Effector memory CD4-positive, alpha-beta T cell (primary cell): ENCODE data around the gene MEIG1.

Experiments
- DNase-seq, 3 donors: peaks; one replicate each; pipeline ENCODE4 v3.0.0-alpha.2; 2020
- H3K27ac ChIP-seq: 2 replicates; pipeline ENCODE4 v1.7.0; 2013; ENCODE audit warnings: mild to moderate bottlenecking, low read length, moderate library complexity; ENCODE audit not compliant: insufficient read depth, poor library complexity, severe bottlenecking
- H3K27me3 ChIP-seq: replicated peaks from 2 replicates; pipeline ENCODE4 v1.7.0; 2013; ENCODE audit warnings: mild to moderate bottlenecking, low read length; ENCODE audit not compliant: insufficient read depth, control insufficient read depth, poor library complexity, severe bottlenecking
- H3K36me3 ChIP-seq: 2 replicates; pipeline ENCODE4 v1.7.0; 2013; ENCODE audit warnings: mild to moderate bottlenecking, low read length, moderate library complexity; ENCODE audit not compliant: control insufficient read depth, insufficient read depth
- H3K4me1 ChIP-seq: 2 replicates; pipeline ENCODE4 v1.7.0; 2013; ENCODE audit warnings: low read length, mild to moderate bottlenecking; ENCODE audit not compliant: control insufficient read depth, insufficient read depth, poor library complexity, severe bottlenecking
- H3K4me3 ChIP-seq: 2 replicates; pipeline ENCODE4 v1.7.0; 2013; ENCODE audit warnings: low read length, low read depth, mild to moderate bottlenecking; ENCODE audit not compliant: insufficient read depth, poor library complexity, severe bottlenecking
- H3K9me3 ChIP-seq: 2 replicates; pipeline ENCODE4 v1.7.0; 2013; ENCODE audit warnings: mild to moderate bottlenecking, low read length, moderate library complexity; ENCODE audit not compliant: control insufficient read depth
- total RNA-seq, 3 donors: gene quantifications; one replicate each; lab custom pipeline; 2026; lab: John Stamatoyannopoulos, UW

MEIG1 gene, protein sequence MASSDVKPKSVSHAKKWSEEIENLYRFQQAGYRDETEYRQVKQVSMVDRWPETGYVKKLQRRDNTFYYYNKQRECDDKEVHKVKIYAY
- total RNA-seq = 0 to 0.17 (median 0.09) reads per million in 3 donors

DNA sequence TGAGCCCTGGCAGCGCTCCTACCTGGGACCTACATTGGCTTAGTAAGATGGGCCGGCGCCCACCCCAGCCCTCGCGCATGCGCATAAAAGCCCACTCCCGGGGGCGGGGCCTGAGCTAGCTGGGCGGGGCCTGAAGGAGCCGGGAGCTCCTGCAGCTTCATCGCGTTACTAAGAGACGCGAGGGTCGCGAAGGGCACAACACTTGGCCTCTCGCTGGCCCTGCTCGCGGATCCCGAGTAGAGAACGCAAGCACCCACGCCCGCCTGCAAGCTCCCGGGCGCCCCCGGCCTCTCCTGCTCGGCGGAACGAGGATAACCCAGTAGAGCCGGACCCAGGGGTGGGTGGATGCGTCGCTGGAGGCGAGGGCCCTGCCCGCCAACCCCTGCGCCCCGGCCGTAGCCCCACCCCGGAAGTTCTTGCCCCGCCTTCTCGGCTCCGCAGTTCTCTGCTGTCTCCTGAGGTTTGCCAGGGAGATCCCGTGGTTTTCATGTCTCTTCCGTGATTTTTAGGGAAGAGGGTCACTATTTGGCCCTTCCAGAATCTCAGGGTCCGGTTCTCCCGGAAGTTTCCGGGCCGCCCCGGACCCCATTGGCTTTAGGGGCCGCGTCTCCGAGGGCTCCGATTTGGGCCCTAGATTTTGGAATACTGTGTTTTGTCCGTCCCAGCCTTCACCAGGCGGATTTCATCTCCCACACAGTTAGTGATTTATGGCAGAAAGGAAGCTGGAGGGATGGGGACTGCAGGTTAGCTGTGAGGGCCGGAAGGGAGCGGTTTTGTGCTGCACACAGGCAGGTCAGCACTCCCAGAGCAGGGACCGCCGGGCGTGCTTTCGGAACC lies at the start of gene MEIG1:
TSS of gene MEIG1 (plus strand) at position 168 of the 837 bp plus-strand sequence. CDS start 7,081 bp downstream, outside the sequence.
- Histone ChIP-seq H3K4me1 (peaks cover 10% of the 10 kb centered on the region), H3K9me3 (no peaks in the 10 kb centered on the region)

GRCh38 chr10:14910953-14911352 lies 48.2 kb upstream of the MEIG1 start:
- H3K27me3 ChIP-seq = no peaks in the 10 kb centered on the region

More for the DNA sequence above, at the start of gene MEIG1:
- peak; percentile 80 to 83 (median 81) for DNase-seq
- peak within 1 kb of the TSS; percentile 80 for H3K4me3 ChIP-seq
- H3K27ac ChIP-seq = peak within 1 kb of the TSS; percentile 87
- H3K27me3 ChIP-seq = no peaks in the 10 kb centered on the region
- no peaks in the 10 kb centered on the region for H3K36me3 ChIP-seq

GRCh38 chr10:14911801-14912200 lies 47.4 kb upstream of the MEIG1 start:
- Histone ChIP-seq H3K27ac (no peak overlapping the region), H3K4me1 (no peaks in the 10 kb centered on the region), H3K27me3 (no peaks in the 10 kb centered on the region), H3K9me3 (no peaks in the 10 kb centered on the region), H3K4me3 (no peak overlapping the region), H3K36me3 (peaks cover 43% of the 10 kb centered on the region)
- DNase-seq = no peak

More at GRCh38 chr10:14910953-14911352, 48.2 kb upstream of the MEIG1 start:
- H3K4me3 ChIP-seq = no peak overlapping the region
- no peak for DNase-seq
- no peaks in the 10 kb centered on the region for H3K4me1 ChIP-seq
- no peak overlapping the region for H3K27ac ChIP-seq
- no peaks in the 10 kb centered on the region for H3K9me3 ChIP-seq
- H3K36me3 ChIP-seq = peaks cover 40% of the 10 kb centered on the region

DNA sequence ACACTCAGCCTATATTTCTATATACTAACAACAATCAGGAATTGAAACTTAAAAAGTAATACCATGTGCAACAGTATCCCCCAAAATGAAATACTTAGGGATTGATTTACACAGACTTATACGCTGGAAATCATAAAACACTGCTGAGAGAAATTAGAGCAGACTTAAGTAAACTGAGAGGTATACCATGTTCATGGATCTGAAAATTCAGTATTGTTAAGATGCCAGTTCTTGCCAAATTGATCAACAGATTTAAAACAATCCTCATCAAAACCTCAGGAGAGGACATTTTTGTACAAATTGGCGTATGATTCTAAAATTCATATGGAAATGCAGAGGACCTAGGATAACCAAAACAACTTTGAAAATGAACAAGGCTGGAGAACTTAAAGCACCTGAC lies 42.6 kb upstream of the MEIG1 start:
- DNase-seq = no peak
- Histone ChIP-seq H3K4me1 (no peaks in the 10 kb centered on the region), H3K9me3 (peaks cover 3% of the 10 kb centered on the region), H3K4me3 (no peak overlapping the region), H3K27me3 (no peaks in the 10 kb centered on the region), H3K36me3 (peaks cover 58% of the 10 kb centered on the region), H3K27ac (no peak overlapping the region)

GRCh38 chr10:14917827-14918226 lies 41.4 kb upstream of the MEIG1 start:
- H3K27me3 ChIP-seq = no peaks in the 10 kb centered on the region
- H3K36me3 ChIP-seq = peaks cover 69% of the 10 kb centered on the region
- H3K4me3 ChIP-seq = no peak overlapping the region
- DNase-seq = no peak
- H3K27ac ChIP-seq = no peak overlapping the region
- peaks cover 3% of the 10 kb centered on the region for H3K9me3 ChIP-seq
- no peaks in the 10 kb centered on the region for H3K4me1 ChIP-seq

GRCh38 chr10:14918964-14919363 lies 40.2 kb upstream of the MEIG1 start:
- Histone ChIP-seq H3K27me3 (no peaks in the 10 kb centered on the region), H3K27ac (no peak overlapping the region), H3K4me1 (no peaks in the 10 kb centered on the region), H3K4me3 (no peak overlapping the region), H3K9me3 (peaks cover 3% of the 10 kb centered on the region), H3K36me3 (peaks cover 68% of the 10 kb centered on the region)
- no peak for DNase-seq

GRCh38 chr10:14924013-14924412 lies 35.2 kb upstream of the MEIG1 start:
- H3K9me3 ChIP-seq = no peaks in the 10 kb centered on the region
- no peaks in the 10 kb centered on the region for H3K4me1 ChIP-seq
- H3K4me3 ChIP-seq = no peak overlapping the region
- H3K27ac ChIP-seq = no peak overlapping the region
- H3K27me3 ChIP-seq = no peaks in the 10 kb centered on the region
- H3K36me3 ChIP-seq = peaks cover 76% of the 10 kb centered on the region
- no peak for DNase-seq

DNA sequence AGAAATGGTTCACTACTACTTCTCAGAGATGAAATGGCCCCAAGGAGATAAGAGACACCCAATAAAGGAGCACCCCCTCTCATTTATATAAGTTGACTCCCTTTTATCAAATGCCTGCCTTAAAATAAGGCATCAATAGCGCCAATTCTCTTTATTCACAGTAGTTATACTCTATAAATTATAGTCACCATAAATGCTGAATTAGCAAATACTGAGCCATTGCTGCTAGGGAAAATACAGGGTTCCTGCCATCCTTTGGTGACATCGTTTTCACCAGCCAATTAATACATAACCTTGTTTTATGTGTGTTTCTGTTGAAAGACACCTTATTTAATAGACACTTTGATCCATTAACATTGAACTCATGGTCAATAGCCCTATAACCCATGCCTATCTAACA lies 33.9 kb upstream of the MEIG1 start:
- H3K27me3 ChIP-seq = no peaks in the 10 kb centered on the region
- H3K4me1 ChIP-seq = no peaks in the 10 kb centered on the region
- H3K36me3 ChIP-seq = peaks cover 69% of the 10 kb centered on the region
- H3K4me3 ChIP-seq = no peak overlapping the region
- no peaks in the 10 kb centered on the region for H3K9me3 ChIP-seq
- no peak for DNase-seq
- no peak overlapping the region for H3K27ac ChIP-seq

GRCh38 chr10:14926061-14926470 lies 33.1 kb upstream of the MEIG1 start:
- no peak for DNase-seq
- H3K9me3 ChIP-seq = no peaks in the 10 kb centered on the region
- H3K4me3 ChIP-seq = no peak overlapping the region
- no peak overlapping the region for H3K27ac ChIP-seq
- H3K36me3 ChIP-seq = peaks cover 72% of the 10 kb centered on the region
- no peaks in the 10 kb centered on the region for H3K27me3 ChIP-seq
- H3K4me1 ChIP-seq = no peaks in the 10 kb centered on the region

GRCh38 chr10:14926722-14927416 lies 32.3 kb upstream of the MEIG1 start:
- Histone ChIP-seq H3K4me3 (no peak overlapping the region), H3K4me1 (no peaks in the 10 kb centered on the region), H3K27ac (no peak overlapping the region), H3K36me3 (peaks cover 71% of the 10 kb centered on the region), H3K27me3 (no peaks in the 10 kb centered on the region), H3K9me3 (no peaks in the 10 kb centered on the region)
- no peak for DNase-seq
